GM19455 (cell line): ENCODE measurements around the gene AP2M1.
"Not testable (repeated sequence)": the region's sequence is repeated elsewhere in the genome, so short reads cannot be mapped to it uniquely, and the experiment has no call there.

Experiments
- ATAC-seq: cut with Tn5 transposase; IDR thresholded peaks from one replicate; pipeline ENCODE4 v1.9.1; 2021; ENCODE audit not compliant: unreplicated experiment

Gene AP2M1

GRCh38 chr3:184156522-184156955 lies 18.1 kb upstream of the AP2M1 start:
- no peak for ATAC-seq

DNA sequence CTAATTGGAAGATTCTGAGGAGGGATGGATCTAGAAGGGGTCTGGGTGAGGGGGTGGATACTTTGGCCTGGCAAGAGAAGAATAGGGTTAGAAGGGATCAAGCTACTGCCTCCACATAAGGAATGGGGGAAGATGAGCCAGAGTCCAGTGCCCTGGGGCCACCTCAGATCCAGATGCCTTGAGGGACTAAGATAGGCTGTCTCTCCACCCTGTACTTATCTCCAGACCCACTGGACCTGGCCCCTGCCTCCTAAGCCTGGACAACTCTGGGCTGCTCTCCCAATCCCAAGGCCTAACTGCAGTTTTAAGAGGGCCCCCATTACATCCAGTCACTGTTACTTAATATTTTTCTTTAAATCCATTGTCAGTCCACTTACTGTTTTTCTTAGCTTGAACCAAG lies 17.4 kb upstream of the AP2M1 start:
- ATAC-seq, result no peak

DNA sequence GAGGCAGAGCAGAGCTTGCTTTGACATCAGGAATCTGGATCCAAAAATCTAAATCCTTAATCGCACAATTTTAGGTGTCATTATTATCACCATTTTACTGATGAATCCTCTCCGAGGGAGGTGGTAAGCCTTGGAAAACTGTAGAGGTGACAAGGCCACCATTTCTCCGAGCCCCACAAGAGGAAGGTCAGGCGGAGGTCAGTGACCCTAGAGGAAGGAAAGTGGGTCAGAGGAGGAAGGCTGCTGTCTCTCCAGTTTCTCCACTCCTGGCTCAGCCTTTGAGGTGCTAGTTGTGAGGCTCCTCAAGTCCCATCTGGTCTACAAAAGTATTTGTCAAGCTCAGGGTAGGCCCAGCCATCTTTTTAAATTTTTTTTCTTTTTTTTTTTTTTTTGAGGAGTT lies 16.3 kb upstream of the AP2M1 start:
- no peak for ATAC-seq

GRCh38 chr3:184160456-184160855 lies 14.2 kb upstream of the AP2M1 start:
- no peak for ATAC-seq

DNA sequence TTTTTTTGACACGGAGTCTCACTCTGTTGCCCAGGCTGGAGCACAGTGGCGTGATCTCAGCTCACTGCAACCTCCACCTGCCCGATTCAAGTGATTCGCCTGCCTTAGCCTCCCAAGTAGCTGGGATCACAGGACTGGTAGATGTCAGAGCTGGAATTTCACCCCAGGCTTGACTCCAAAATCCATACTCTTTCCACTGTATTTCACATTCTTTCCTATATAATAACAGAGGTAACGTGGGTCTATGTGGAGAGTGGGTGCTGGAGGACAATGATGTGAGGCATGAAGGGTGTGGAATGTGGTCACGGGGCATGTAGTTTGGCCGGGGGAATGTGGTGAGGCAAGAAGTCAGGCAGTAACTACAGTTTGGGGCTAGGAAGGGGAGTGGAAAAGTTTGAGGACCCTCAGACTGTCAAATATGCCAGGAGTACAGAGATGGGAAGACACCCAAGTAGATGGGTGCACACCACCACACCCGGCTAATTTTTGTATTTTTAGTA lies 12.0 kb upstream of the AP2M1 start:
- not testable (repeated sequence) for ATAC-seq

DNA sequence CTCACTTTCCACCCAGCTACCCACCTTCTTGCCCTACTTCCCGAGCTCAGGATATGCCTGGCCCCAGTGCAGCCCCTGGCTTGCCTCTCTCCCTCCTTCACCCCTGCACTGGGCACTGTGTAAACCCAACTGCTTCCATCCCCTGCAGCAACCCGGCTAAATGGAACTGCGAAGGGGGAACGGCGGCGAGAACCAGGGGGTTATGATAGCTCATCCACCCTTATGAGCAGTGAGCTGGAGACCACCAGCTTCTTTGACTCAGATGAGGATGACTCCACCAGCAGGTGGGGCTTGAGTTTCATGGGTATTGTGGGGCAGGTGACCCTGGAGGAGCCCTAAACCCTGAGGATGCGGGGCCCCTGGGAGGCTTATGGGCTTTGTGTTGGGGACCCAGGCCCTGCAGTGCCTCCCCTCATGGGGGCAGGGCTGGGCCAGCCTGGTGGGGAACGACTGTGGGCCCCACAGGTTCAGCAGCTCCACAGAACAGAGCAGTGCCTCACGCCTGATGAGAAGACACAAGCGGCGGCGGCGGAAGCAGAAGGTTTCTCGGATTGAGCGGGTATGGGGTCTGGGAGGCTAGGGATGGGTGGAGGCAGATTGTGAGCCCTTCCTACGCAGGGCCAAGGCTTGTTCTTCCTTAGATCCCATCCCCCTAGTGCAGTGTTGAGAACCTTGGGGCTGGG lies 9.9 kb upstream of the AP2M1 start:
- no peak for ATAC-seq

DNA sequence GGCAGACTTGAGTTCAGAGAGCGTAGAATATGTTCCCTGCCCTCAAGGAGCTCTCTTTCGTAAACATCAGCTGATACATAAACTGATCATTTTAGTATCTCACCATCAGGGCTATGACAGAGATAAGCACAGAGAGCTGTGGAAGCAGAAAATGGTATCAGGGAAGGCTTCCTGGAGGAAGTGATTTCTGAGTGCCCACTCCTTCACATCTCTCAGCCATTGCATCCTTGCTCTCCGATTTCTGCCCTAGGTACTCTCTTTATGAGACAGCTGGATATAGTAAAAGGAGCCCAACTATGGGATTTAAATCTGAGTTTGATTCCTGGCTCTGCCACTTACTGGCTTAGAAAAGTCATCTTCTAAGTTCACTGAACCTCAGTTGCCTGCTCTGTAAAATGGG lies 9.1 kb upstream of the AP2M1 start:
- no peak for ATAC-seq

DNA sequence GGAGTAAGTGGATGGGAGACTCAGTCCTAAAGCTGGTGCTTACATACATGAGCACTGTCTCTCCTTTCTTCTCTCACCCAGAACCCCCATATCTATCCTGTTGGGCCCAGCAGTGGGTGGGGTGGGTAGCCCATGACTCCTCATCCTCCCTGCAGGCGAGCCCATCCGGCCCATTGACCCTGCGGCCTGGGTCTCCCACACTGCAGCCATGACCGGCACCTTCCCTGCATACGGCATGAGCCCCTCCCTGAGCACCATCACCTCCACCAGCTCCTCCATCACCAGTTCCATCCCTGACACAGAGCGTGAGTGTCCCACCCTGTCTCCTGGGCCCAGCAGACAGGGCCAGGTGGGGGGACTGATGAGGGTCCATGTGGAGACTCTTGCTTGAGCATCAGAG lies 8.0 kb upstream of the AP2M1 start:
- no peak for ATAC-seq

GRCh38 chr3:184167786-184168185 lies 6.9 kb upstream of the AP2M1 start:
- no peak for ATAC-seq

GRCh38 chr3:184168363-184169120 lies 6.1 kb upstream of the AP2M1 start:
- no peak for ATAC-seq

DNA sequence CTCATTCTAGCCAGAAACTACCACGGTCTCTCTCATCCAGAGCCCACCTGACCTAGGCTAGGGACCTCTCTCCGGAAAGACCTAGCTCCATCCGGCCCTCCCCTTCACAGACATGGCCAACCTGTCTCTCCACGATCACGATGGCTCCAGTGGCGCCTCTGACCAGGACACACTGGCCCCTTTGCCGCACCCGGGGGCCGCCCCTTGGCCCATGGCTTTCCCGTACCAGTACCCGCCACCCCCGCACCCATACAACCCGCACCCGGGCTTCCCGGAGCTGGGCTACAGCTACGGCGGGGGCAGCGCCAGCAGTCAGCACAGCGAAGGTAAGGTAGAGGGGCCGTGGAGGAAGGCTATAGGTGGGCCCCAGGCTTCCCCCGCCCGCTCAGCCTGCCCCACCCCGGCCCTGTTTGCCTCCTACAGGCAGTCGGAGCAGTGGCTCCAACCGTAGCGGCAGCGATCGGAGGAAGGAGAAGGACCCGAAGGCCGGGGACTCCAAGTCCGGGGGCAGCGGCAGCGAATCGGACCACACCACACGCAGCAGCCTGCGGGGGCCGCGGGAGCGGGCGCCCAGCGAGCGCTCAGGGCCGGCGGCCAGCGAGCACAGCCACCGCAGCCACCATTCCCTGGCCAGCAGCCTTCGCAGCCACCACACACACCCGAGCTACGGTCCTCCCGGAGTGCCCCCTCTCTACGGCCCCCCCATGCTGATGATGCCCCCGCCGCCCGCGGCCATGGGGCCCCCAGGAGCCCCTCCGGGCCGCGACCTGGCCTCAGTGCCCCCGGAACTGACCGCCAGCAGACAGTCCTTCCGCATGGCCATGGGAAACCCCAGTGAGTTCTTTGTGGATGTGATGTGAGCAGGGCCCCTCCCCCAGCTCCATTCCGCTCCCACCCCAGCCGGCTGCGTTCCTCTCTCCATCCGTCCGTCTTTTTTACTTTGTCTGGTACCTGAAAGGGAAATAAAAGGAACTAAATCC lies 4.5 kb upstream of the AP2M1 start:
- ATAC-seq, result no peak

DNA sequence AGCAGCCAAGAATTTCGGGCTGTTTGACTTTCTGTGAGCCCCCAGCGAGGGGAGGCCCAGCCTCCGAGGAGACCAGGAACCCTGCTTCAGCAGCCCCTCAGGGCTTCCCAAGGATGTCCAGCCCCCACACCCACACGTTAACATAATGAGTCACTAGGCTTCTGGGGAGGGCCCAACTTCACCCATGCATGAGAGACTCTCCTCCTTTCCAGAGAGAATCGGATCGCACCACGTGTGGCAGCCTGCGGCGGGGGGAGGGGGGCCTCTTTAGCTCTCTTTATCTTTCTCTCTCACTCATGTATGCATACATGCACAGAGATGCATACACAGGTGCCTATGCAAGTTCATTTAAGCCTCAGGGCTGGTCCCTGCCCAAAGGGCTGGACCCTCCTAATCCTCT lies 3.1 kb upstream of the AP2M1 start:
- ATAC-seq, result no peak

GRCh38 chr3:184172681-184173373 lies 1.8 kb upstream of the AP2M1 start:
- ATAC-seq, result no peak

DNA sequence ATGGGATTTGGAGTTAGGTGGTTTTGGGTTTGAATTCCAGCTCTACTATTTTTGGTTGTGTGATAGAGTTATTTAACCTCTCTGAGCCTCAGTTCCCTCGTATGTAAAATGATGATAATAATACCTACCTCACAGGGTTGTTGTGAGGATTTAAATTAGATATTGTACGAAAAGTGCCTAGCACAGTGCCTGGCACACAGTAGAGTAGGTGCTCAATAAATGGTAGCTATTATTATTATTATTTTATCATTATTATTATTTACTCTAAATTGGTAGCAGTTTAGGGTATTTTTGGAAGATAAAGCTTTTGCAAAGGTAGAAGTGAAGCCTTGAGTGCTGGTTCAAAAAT lies 1.3 kb upstream of the AP2M1 start:
- ATAC-seq, result no peak

DNA sequence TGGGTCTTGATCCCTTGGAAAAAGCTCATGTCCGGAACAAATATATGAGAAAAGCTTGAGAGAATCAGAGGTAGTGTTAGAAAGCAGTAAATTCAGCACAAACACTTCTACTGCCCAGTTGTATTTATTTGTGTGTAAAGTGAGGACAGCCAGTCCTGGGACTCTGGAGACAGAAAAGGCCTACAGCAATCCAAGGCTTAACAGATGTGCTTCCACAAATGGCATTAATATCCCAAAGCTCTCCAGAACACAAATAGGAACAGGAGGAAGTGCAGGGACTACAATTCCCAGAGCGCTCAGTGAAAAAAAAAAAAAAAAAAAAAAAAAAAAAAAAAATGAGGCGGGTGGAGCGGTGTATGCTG lies 390 bp upstream of the AP2M1 start:
- no peak for ATAC-seq

DNA sequence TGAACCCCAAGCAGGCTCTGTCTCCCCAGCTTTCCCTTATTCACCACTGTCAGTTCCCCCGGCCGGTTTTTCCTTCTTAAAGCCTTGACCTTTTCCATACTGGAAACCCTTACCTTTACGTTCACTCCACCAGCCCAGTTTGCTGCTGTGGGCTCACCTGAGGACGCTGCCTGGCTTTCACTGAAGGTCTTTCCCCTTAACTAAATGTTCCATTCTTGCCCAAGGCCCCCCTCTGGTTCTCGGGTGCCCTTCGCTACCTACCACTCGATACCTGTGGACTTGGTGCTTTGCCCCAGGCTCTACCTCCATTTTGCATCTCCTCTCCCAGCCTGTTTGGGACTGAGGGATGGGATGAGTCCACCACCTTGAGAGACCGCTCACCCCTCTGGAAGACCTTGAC lies 851 bp downstream of the AP2M1 start:
- ATAC-seq, result no peak

- no peak for ATAC-seq
These were observed 1.3 kb downstream of the AP2M1 start for GRCh38 chr3:184175981-184176376.

- no peak for ATAC-seq
These were observed 2.0 kb downstream of the AP2M1 start for GRCh38 chr3:184176377-184177330.

GRCh38 chr3:184177331-184177731 lies 2.7 kb downstream of the AP2M1 start:
- no peak for ATAC-seq
